ENCODE measurements around the gene LMF2.

LMF2 gene

DNA sequence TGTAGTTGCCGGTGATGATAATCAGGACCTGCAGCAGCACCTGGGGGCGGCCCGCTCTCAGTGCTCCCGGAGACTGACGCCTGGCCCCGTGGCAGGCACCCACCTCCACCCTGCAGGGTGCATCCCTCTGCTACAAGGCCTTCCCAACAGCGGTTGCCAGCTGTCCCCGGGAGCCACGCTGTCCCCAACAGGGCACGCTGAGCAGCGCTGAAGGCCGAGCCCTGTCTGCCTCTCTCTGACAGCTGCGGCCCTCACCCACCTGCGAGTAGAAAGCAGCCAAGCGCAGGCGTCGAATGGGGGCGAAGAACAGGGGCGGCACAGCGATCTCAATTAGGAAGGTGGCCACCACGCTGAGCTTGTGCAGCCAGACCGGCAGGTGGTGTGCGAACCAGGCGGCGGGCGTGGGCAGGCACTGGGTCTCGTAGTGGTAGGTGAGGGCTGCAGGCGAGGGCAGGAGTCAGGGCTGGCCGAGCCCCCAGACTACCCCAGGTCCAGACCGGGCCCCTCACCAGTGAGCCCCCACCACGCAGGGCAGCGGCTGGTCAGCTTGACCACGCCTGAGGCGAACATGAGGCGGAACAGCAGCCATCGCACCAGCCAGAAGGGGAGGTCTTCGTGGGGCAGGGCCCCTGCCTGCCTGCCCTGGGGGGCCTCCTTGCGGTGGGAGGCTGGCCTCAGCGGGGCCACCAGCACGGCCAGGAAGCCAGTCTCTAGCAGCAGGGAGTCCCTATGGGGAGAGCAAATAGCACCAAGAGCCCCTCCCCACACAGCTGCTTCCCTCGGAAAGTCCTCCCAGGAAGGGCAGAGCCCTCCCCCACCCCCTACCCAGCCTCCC, 1.5 kb downstream of the LMF2 start:
- no peak for FAIRE-seq
- no peak for DNase-seq (ENCODE audit: extremely low spot score, insufficient read length, low read depth)

DNA sequence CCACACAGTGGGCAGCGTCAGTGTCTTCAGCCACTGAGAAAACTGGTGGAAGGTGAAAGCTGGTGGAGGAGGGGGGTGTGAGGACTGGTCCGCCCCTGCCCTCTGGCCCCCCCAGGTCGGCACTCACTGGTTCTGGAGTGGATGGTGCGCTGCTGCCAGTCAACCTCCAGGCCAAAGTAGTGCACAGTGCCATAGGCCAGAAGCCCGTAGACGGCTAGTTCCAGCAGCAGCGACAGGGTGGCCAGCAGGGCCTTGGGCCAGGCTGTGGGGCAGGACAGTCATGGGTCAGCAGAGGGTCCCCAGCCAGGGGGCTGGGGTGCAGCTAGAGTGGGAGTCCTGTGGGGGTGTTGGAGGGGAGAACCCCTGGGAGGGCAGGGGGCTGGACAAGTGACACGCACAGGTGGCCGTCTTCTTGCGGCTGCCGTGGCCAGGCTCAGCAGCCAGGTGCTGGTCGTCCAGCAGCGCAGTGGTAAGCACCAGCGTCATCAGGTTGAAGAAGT, 2.2 kb downstream of the LMF2 start:
- DNase-seq (ENCODE audit: extremely low spot score, insufficient read length, low read depth): no peak
- FAIRE-seq: no peak

DNA sequence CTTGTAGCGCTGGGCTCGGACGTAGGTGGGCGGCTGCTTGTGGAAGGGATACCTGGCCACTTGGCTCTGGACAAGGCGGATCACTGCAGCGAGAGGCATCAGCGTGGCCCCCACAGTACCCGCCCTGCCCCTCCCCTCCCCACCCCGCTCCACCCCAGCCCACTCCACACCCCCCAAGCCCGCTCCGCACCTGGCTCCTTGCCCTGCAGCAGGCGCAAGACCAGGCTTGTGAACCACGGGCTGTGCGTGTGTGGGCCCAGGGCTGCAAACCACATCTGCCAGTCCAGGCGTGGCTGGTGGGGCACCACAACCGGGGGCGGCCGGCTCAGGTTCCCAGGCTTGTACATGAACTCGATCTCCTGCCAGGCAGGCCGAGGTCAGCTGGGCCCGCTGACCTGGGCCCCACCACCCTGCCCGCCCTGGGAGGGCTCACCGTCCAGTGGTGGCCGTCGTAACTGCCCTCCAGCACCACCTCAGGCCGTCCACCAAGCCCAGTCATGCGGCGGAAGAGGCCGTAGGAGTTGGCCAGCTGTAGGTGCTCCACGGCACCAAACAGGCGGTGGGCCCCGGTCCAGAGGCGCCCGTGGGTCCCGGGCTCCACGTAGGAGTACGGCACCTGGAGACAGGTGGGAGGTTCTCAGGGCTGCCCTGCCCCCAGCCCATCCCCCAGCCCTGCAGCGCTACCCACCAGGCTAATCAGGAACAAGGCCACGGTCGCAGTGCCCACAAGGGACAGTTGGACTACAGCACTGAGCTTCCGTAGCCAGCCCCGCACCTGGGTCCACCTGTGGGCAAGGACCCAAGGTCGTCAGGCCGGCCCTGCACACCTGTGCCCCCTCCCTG, 2.9 kb downstream of the LMF2 start:
- FAIRE-seq (no peak), DNase-seq (ENCODE audit: extremely low spot score, insufficient read length, low read depth) (no peak)

DNA sequence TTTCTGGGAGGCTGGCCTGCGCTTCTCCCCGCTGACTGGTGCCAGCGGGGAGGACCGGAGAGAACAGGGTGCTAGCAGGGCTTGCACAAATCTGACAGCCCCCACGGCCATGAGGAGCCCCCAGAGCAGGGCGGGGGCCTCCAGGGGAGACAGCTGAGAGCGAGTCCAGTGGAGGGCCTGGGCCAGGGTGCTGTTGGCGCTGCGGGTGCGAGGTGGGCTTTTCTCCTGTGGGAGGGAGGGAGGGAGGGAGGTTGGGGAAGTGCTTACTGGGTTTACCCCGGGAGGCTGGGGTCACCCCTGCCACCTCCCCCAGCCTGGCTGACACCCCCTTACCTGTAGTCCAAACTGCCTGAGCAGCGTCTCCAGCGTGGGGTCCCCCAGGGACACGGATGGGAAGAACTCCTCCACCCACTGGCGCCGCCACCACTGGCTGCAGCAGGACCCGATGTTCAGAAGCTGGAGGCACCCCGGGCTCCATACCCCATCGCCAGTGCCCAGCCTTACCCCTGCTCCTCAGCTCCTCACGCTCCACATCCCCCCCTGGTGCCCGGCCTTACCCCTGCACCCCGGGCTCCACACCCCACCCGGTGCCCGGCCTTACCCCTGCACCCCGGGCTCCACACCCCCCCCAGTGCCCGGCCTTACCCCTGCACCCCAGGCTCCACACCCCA, 3.9 kb downstream of the LMF2 start:
- FAIRE-seq: no peak
- no peak for DNase-seq (ENCODE audit: extremely low spot score, insufficient read length, low read depth)

DNA sequence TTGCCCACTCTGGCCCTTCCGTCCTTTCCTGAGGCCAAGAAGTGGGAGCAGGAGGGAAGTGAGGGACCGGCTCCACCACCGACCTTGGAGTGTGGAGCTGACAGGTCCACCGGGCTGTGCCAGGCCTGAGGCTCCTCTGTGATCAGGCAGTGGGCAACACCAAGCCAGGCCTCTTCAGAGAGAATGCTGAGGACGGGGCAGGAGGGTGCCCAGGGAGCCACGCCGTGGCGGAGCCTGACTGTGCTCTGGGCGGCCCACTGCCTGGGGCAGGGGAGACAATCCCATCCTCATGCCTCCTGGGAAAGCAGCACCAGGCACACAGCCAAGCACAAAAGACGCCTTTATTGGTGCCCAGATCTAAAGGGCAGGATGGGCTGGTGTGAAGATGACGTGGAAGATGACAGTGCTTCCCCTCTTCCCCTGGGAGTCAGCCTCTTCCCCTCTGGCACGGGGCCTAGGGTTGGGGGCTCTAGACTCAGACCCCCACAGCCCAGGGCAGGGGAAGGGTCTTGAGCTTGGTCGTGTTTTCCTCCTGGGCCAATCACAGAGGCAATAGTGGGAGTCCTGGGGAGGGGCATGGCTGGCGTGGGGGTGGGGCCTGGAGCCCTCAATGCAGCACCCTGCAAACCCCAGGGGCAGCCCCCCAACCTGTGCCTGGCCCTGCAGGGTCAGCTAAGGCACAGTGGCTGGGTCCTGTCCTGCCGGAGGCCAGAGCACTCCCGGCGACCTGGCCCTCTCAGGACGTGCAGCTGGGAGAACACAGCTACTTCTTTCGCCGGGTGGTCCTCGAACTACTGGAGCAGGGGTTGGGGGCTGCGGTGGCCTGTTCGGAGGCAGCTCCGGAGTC, 4.7 kb downstream of the LMF2 start:
- FAIRE-seq (no peak), DNase-seq (ENCODE audit: extremely low spot score, insufficient read length, low read depth) (no peak)

DNA sequence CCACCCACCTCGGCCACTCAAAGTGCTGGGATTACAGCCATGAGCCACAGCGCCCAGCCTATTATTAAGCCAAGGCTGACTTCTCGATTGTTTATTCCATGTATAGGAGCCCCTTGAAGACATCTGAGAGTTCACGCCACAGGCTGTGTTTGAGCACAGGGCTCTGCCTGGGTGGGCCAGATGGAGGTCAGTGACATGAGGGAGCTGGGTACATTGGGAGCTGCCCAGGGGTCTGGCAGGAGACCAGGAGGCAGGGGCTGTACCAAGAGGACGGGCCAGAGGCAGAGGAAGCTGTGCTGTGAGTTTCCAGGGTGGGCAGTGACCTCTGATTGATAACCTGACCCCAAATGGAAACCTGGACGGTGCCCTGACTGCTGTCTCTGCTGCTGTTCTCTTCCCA, 5.4 kb downstream of the LMF2 start:
- DNase-seq (ENCODE audit: extremely low spot score, insufficient read length, low read depth) (no peak), FAIRE-seq (no peak)

DNA sequence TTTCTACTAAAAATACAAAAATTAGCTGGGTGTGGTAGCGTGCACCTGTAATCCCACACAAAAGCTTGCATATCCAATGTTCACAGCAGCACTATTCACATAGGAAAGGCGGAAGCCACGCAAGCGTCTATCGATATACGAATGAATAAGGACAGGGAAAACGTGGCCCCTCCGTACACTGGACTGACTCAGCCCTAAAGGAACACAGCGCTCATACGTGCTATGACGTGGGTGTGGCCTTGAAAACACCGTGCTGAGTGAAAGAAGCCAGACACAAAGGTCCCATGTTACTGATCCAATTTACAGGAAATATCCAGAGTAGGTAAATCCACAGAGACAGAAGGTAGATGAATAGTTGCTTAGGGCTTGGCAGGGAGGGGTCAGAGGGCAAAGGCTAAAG, 7.0 kb downstream of the LMF2 start:
- FAIRE-seq (no peak), DNase-seq (ENCODE audit: extremely low spot score, insufficient read length, low read depth) (no peak)

DNA sequence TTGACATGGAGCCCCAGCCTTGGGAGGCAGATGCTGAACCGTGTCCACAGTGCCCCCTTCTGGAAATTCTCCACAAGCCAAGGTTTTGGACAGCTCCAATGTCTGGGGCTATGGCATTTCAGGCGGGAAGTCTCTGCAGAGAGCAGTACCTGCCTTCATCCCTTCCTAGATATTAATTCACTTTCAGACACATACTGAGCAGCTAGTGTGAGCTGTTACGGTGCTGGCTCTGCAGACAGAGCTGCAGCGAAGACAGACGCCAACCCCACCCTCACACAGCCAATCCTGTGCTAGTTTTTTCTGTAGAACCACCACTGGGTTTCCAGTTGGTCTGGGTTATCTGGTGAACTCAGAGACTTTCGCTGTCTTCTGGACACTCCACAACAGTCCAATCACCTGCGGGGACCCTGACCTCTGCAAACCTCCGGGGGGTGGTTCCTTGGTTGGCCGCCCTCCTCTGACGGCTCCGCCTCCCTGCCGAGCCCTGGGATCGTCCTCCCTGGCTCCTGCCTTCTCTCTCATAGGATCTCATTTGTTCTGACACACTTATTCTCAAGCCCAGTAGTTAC, 9.1 kb downstream of the LMF2 start:
- no peak for DNase-seq (ENCODE audit: extremely low spot score, insufficient read length, low read depth)
- FAIRE-seq: peak; percentile 91

DNA sequence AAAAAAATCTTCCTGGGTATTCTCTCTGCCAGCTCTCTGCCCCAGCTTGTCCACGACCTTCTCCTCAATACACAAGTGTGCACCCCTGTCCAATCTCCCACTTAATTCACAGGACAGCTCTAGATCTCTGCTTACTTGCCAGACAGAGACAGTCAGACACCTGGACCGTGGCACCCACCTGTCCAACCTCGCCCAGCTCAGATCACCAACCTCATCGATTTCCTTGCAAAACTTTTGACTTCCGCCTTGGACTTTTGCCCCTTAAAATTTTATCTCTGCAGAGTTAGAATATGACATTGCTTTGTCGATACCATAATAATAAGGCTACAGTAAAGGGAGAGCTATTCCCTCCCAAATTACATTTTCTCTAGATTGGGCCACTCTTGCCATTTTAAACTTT, 10.4 kb downstream of the LMF2 start:
- FAIRE-seq (no peak), DNase-seq (ENCODE audit: extremely low spot score, insufficient read length, low read depth) (no peak)

DNA sequence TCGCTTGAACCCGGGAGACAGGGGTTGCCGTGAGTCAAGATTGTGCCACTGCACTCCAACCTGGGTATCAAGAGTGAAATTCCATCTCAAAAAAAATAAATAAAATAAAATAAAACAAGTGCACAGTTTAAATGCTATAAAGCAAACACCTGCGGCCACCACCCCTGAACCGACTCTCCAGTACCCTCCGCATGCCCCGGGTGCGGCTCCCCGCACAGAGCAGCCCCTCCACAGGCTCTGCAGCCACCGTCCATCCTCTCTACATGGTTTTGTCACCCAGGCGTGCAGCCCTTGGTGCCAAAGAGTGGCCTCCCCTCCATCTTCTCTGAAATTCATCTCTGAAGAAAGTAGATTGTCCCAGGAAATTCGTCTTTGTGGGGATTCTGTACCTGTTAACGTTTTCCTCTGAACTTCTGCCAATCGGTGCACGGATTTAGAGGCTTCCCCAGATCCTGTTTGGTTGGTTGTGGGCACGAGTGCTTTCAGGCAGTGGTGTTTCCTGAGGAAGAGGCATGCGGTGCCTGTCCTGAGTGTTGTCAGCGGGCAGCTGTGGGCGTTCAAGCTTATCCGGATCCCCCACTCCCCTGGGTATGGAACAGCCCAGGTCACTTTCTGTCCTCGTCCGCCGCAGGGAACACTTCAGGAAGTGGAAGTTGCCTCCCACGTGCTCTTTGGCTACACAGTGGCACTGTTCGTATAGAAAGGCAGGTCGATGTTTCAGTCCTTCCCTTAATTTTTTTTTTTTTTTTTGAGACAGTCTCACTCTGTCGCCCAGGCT, 16.8 kb downstream of the LMF2 start:
- no peak for FAIRE-seq
- DNase-seq (ENCODE audit: extremely low spot score, insufficient read length, low read depth): no peak

DNA sequence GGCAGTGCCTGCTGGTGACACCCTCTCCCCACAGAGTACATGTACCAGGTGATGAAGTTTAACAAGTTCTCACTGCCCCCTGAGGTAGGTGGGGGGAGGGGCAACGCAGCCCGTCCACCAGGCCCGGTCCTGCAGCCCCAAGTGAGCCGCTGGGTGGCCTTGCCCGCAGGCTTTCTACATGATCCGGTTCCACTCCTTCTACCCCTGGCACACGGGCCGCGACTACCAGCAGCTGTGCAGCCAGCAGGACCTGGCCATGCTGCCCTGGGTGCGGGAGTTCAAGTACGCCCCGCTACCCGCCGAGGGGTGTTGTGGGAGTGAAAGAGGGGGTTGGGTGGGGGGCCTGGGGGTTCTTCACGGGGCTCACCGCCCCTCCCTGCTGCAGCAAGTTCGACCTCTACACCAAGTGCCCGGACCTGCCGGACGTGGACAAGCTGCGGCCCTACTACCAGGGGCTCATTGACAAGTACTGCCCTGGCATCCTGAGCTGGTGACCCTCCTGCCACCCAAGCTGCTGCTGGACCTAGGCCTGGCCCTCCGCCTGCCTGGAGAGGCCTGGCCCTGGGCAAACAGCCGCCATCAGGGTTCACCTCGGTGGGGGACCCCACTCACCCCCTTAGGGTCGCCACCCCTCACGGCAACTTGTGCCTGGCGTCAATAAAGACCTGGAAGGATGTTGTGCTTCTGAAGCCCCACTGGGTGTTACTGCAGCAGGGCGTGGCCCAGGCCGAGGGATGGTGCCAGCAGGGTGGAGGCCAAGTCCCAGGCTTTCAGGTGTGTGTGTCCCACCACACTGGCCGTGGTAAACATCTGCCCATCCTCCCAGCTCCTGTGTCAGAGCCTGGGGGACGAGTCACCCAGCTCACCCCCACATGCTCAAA, 17.9 kb downstream of the LMF2 start:
- FAIRE-seq: no peak
- DNase-seq (ENCODE audit: extremely low spot score, insufficient read length, low read depth): no peak

DNA sequence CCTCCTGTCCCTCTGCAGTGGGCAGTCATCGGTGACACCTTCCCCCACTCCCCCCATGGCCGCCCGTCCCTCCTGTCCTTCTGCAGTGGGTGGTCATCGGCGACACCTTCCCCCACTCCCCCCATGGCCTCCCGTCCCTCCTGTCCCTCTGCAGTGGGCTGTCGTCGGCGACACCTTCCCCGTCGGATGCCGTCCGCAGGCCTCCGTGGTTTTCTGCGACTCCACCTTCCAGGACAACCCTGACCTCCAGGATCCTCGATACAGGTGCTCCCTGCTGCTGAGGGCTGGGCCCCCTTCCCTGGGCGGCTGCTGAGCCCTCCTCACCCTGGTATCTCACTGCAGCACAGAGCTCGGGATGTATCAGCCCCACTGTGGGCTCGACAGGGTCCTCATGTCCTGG, 18.6 kb downstream of the LMF2 start:
- no peak for FAIRE-seq

DNA sequence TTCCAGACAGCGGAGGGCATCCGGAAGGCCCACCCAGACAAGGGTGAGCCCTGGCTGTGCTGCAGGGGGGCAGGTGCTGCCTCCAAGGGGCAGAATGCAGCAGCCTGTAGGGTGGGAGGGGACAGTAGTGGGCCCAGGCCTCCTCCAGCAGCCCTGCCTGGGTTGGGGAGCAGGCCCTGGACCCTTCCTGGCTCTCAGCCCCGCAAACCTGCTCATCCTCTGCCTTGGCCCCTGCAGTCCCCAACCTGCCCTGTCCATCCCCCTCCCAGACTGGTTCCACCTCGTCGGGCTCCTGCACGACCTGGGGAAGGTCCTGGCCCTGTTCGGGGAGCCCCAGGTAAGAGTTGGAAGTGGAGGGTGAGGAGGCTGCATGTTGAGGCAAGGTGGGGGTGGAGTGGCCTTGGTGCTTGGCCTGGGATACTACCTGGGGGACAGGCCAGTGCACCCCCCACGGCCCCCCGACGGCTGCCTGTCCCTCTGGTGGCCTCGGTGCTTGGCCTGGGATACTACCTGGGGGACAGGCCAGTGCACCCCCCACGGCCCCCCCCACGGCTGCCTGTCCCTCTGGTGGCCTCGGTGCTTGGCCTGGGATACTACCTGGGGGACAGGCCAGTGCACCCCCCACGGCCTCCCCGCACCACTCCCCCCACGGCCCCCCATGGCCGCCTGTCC, 19.4 kb downstream of the LMF2 start:
- FAIRE-seq (no peak), DNase-seq (ENCODE audit: extremely low spot score, insufficient read length, low read depth) (no peak)

More for the DNA sequence above, 18.6 kb downstream of the LMF2 start:
- no peak for DNase-seq (ENCODE audit: extremely low spot score, insufficient read length, low read depth)

DNA sequence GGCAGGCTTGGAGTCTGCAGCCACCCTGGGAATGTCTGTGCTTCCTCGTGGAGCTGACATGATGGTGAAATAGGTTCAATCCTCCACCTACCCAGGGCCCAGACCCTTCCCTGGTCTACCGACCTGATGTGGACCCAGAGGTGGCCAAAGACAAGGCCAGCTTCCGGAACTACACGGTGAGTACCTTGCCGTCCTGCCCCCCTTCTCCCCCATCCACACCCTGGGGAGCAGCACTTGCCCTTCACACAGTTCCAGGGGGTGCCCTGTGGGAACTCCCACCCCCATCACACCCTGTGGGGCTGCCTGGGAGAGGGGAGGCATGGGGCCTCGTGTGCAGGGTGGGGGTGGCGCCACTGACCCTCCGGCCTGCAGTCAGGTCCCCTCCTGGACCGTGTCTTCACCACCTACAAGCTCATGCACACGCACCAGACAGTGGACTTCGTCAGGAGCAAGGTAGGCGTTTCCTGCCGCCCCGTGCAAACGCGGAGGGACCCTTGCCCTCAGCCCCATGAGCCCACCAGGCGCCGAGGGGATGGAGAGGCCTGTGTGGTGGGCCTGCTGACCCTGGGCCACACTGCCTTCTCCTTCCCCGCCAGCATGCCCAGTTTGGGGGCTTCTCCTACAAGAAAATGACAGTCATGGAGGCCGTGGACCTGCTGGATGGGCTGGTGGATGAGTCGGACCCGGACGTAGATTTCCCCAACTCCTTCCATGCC, 20.1 kb downstream of the LMF2 start:
- FAIRE-seq (no peak), DNase-seq (ENCODE audit: extremely low spot score, insufficient read length, low read depth) (no peak)

DNA sequence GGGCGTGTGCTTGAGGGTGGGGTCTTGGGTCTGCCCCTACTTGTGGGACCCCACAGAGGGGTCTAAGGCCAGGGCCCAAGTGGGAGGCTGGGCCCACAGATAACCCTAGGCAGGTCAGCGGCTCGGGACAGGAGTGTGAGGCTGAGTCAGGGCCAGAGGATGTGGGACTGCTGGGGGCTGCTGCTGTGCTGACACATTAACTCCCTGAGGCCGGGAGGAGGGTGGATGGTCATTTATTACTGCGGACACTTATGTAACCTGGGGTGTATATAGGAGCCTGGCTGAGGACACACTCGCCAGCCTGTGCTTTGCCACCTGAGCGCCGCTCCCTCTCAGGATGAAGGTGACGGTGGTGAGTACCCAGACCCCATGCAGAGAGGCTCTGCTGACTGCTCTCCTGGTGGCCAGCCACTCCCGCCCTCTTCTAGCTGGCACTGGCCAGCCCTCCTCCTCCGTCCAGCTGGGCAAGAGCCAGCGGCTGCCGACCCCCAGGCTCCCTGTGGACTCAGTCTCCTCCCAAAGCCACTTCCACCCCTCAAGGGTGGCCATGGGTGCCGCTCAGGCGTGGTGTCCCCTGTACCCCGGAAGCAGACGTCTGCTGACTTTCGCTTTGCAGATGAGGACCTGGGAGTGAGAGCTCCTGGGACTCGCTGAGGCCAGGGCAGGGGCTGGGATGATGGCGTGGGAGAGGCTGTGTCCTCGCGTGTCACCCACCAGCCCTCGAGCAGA, 20.8 kb downstream of the LMF2 start, which contains the start of gene MIOX:
MIOX (plus strand) TSS at position 299 of the 729 bp plus-strand sequence; CDS start at position 338, 39 bp downstream.
- no peak for FAIRE-seq
- DNase-seq (ENCODE audit: extremely low spot score, insufficient read length, low read depth): no peak
